Mucosa of rectum (tissue), 2 donors: ENCODE results near the gene CDH13.

Experiments used
- H3K27ac ChIP-seq, 2 donors: one replicate each; pipeline ENCODE4 v1.7.0; 2013; ENCODE audit warnings: inconsistent platforms in 2 of 2, low read depth in 2 of 2, low read length in 2 of 2
- H3K27me3 ChIP-seq, 2 donors: one replicate each; pipeline ENCODE4 v1.7.0; 2013; ENCODE audit warnings: low read length in 2 of 2; ENCODE audit not compliant: control insufficient read depth in 2 of 2, insufficient read depth in 2 of 2
- H3K36me3 ChIP-seq, 2 donors: one replicate each; pipeline ENCODE4 v1.7.0; 2013; ENCODE audit warnings: low read length in 2 of 2; ENCODE audit not compliant: control insufficient read depth in 2 of 2, insufficient read depth in 2 of 2
- H3K4me1 ChIP-seq, 2 donors: one replicate each; pipeline ENCODE4 v1.7.0; 2013; ENCODE audit warnings: low read length in 2 of 2, mild to moderate bottlenecking in 1 of 2; ENCODE audit not compliant: control insufficient read depth in 2 of 2, insufficient read depth in 2 of 2
- H3K4me3 ChIP-seq, 2 donors: one replicate each; pipeline ENCODE4 v1.7.0; 2013; ENCODE audit warnings: low read length in 2 of 2
- H3K9ac ChIP-seq, 2 donors: one replicate each; pipeline ENCODE4 v1.7.0; 2013; ENCODE audit warnings: low read length in 2 of 2, low read depth in 1 of 2, mild to moderate bottlenecking in 1 of 2
- H3K9me3 ChIP-seq, 2 donors: one replicate each; pipeline ENCODE4 v1.7.0; 2013; ENCODE audit warnings: low read length in 2 of 2; ENCODE audit not compliant: control insufficient read depth in 2 of 2
- donor health status: healthy.
- donor health status: Normal muscosa, but diverticular disease.

Gene CDH13

GRCh38 chr16:83345846-83346640, 719.3 kb downstream of the CDH13 start:
- H3K4me1 ChIP-seq = no peaks in the 10 kb centered on the region
- no peak overlapping the region for H3K27ac ChIP-seq
- no peaks in the 10 kb centered on the region for H3K36me3 ChIP-seq
- no peak overlapping the region for H3K9ac ChIP-seq
- no peak overlapping the region for H3K4me3 ChIP-seq
- H3K27me3 ChIP-seq = no peaks in the 10 kb centered on the region
- no peaks in the 10 kb centered on the region for H3K9me3 ChIP-seq

- no peak overlapping the region for H3K9ac ChIP-seq
- no peaks in the 10 kb centered on the region for H3K36me3 ChIP-seq
- H3K9me3 ChIP-seq = no peaks in the 10 kb centered on the region
Measured at GRCh38 chr16:83348991-83349390, 722.2 kb downstream of the CDH13 start.

GRCh38 chr16:83350481-83350880, 723.7 kb downstream of the CDH13 start:
- Histone ChIP-seq H3K27me3 (no peaks in the 10 kb centered on the region), H3K4me3 (no peak overlapping the region), H3K9ac (no peak overlapping the region), H3K9me3 (no peaks in the 10 kb centered on the region), H3K4me1 (no peaks in the 10 kb centered on the region), H3K27ac (no peak overlapping the region), H3K36me3 (no peaks in the 10 kb centered on the region)

More at GRCh38 chr16:83348991-83349390, 722.2 kb downstream of the CDH13 start:
- Histone ChIP-seq H3K4me3 (no peak overlapping the region), H3K27me3 (no peaks in the 10 kb centered on the region), H3K4me1 (no peaks in the 10 kb centered on the region), H3K27ac (no peak overlapping the region)

- no peaks in the 10 kb centered on the region for H3K4me1 ChIP-seq
- H3K4me3 ChIP-seq = no peak overlapping the region
- H3K9me3 ChIP-seq = no peaks in the 10 kb centered on the region
- H3K9ac ChIP-seq = no peak overlapping the region
- no peaks in the 10 kb centered on the region for H3K27me3 ChIP-seq
- no peaks in the 10 kb centered on the region for H3K36me3 ChIP-seq
- H3K27ac ChIP-seq = no peak overlapping the region
Measured at GRCh38 chr16:83351846-83352245, 725.1 kb downstream of the CDH13 start.

GRCh38 chr16:83353241-83353640, 726.5 kb downstream of the CDH13 start:
- Histone ChIP-seq H3K4me3 (no peak overlapping the region), H3K36me3 (no peaks in the 10 kb centered on the region), H3K27me3 (no peaks in the 10 kb centered on the region), H3K4me1 (no peaks in the 10 kb centered on the region), H3K9me3 (no peaks in the 10 kb centered on the region), H3K27ac (no peak overlapping the region), H3K9ac (no peak overlapping the region)

GRCh38 chr16:83354015-83354414, 727.2 kb downstream of the CDH13 start:
- Histone ChIP-seq H3K27ac (no peak overlapping the region), H3K36me3 (no peaks in the 10 kb centered on the region), H3K27me3 (no peaks in the 10 kb centered on the region), H3K4me3 (no peak overlapping the region), H3K9ac (no peak overlapping the region), H3K4me1 (no peaks in the 10 kb centered on the region), H3K9me3 (no peaks in the 10 kb centered on the region)

GRCh38 chr16:83355570-83356218, 728.9 kb downstream of the CDH13 start:
- Histone ChIP-seq H3K27me3 (no peaks in the 10 kb centered on the region), H3K27ac (no peak overlapping the region), H3K9ac (no peak overlapping the region), H3K9me3 (no peaks in the 10 kb centered on the region), H3K4me1 (no peaks in the 10 kb centered on the region), H3K36me3 (no peaks in the 10 kb centered on the region), H3K4me3 (no peak overlapping the region)

- no peak overlapping the region for H3K4me3 ChIP-seq
- no peaks in the 10 kb centered on the region for H3K36me3 ChIP-seq
- H3K27ac ChIP-seq = no peak overlapping the region
- H3K27me3 ChIP-seq = no peaks in the 10 kb centered on the region
- no peak overlapping the region for H3K9ac ChIP-seq
- H3K9me3 ChIP-seq = no peaks in the 10 kb centered on the region
- no peaks in the 10 kb centered on the region for H3K4me1 ChIP-seq
Measured at GRCh38 chr16:83356266-83356665, 729.5 kb downstream of the CDH13 start.

- Histone ChIP-seq H3K36me3 (no peaks in the 10 kb centered on the region), H3K4me1 (no peaks in the 10 kb centered on the region), H3K4me3 (no peak overlapping the region), H3K27me3 (no peaks in the 10 kb centered on the region), H3K9me3 (no peaks in the 10 kb centered on the region), H3K27ac (no peak overlapping the region), H3K9ac (no peak overlapping the region)
Measured at GRCh38 chr16:83356986-83357385, 730.2 kb downstream of the CDH13 start.

- no peak overlapping the region for H3K9ac ChIP-seq
- H3K4me3 ChIP-seq = no peak overlapping the region
- no peaks in the 10 kb centered on the region for H3K36me3 ChIP-seq
- no peaks in the 10 kb centered on the region for H3K4me1 ChIP-seq
- H3K9me3 ChIP-seq = no peaks in the 10 kb centered on the region
- no peaks in the 10 kb centered on the region for H3K27me3 ChIP-seq
- H3K27ac ChIP-seq = no peak overlapping the region
Measured at GRCh38 chr16:83363521-83363920, 736.8 kb downstream of the CDH13 start.
